Adrenal gland (tissue), 5 donors: ENCODE data around the gene SRBD1.

Experiments used
- CTCF ChIP-seq, 6 experiments: fragments of 450-650 bp in 4 of 6; fragments of 200-600 bp in 2 of 6; sonication (generic) in 1 of 6; IDR thresholded peaks; 1 replicate in 5 of 6; 2 replicates in 1 of 6; pipeline versions ENCODE4 v1.5.1 to v1.8.0; 2016 to 2021; ENCODE audit warnings: antibody characterized with exemption in 6 of 6, mild to moderate bottlenecking in 2 of 6, moderate library complexity in 1 of 6
- POLR2A ChIP-seq, 2 donors: fragments of 450-650 bp; IDR thresholded peaks; one replicate each; pipeline ENCODE4 v1.6.1; 2017; ENCODE audit warnings: antibody characterized with exemption in 2 of 2, mild to moderate bottlenecking in 2 of 2, moderate library complexity in 1 of 2
- donor health status: DM: no; HTN: no; CAD: no.

- TF ChIP-seq CTCF (IDR thresholded peaks at IDR 0.05) (no peak), POLR2A (IDR thresholded peaks at IDR 0.05) (no peak)
These were observed 198.2 kb downstream of the SRBD1 start for GRCh38 chr2:45412754-45413379.
